HG03175 (cell line): ENCODE results near the gene DCLRE1B.

Experiments
- ATAC-seq: cut with Tn5 transposase; IDR thresholded peaks from one replicate; pipeline ENCODE4 v1.9.1; 2021; ENCODE audit warnings: mild to moderate bottlenecking, moderate library complexity; ENCODE audit not compliant: unreplicated experiment

Gene DCLRE1B

GRCh38 chr1:113886417-113887401 lies 18.4 kb upstream of the DCLRE1B start:
- no peak for ATAC-seq

DNA sequence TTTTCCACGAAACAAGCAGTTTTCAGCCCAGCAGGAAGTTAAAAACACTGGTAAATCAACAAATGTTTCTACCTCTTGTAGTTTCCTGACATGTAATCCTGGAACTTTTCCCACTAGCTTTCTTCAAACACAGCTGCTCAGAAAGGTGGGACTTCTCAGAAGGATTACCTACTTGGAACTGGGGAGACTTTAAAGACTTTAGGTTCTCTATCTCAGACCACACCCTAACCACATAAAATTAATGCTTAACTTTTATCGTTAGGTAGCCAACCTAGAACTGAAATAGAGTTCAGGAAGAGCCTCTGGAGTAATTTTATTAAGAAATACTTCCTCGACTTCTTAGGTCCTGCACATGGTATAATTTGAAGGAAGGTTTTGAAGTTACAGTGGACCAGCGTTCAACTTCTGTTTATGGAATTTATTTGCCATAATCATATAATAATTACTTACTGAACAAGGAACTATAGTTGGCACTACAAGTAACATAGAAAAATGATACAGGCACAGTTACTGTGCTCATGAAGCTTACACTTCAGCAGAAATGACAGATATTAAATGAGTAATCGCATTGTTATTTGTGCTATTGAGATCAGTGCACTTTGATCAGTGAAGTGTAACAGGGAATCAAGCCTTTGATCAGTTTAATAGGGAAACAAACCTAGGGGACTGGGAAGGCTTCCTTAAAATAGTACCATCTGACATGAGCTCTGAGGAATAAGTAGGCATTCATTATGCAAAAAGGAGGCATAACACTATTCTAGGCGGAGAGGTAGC lies 17.5 kb upstream of the DCLRE1B start, which contains the start of gene BCL2L15:
Gene BCL2L15 (minus strand): TSS at position 180 of the 774 bp plus-strand sequence. CDS start 206 bp downstream, outside the sequence.
- ATAC-seq = peak; percentile 59

- ATAC-seq = no peak
Measured at GRCh38 chr1:113890816-113891215, 14.3 kb upstream of the DCLRE1B start.

DNA sequence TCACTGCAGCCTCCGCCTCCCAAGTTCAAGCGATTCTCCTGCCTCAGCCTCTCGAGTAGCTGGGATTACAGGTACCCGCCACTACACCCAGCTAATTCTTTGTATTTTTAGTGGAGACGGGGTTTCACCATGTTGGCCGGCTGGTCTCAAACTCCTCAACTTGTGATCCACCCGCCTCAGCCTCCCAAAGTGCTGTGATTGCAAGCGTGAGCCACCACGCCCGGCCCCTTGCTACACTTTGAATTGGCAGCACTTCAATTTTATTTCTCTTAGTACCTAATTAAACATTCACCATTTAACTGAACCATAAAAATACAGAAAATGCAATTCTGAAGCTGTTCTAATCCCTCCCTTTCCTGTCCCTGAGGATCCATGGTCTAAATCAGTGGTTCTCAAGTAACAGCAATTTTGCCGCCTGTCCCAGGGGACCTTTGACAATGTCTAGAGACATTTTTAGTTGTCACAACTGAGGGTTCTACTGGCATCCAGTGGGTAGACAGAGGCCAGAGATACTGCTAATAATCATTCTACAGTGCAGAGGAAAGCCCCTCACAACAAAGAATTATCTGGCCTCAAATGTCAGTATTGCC lies 13.4 kb upstream of the DCLRE1B start:
- ATAC-seq = no peak

GRCh38 chr1:113893267-113893666 lies 11.9 kb upstream of the DCLRE1B start:
- ATAC-seq = no peak

DNA sequence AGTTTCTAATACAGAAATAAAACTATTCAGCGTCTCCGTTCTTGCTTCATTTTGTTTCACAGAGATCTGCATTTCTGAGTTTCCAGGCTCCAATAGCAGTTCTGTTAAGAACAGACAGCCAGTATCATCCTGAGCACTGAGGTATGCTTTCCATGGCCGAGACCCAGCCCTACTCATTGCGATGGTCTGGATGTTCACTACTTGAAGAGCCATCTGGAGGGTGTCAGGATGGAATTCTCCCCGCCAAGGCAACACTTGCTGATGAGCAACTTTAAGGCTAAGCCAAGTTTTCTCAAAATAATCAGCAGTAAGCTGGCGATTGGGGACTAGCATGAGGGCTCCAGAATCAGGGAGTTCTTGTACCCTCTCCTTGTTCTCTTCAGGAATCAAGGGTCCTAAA lies 10.0 kb upstream of the DCLRE1B start:
- ATAC-seq = no peak

GRCh38 chr1:113895961-113896360 lies 9.2 kb upstream of the DCLRE1B start:
- no peak for ATAC-seq

DNA sequence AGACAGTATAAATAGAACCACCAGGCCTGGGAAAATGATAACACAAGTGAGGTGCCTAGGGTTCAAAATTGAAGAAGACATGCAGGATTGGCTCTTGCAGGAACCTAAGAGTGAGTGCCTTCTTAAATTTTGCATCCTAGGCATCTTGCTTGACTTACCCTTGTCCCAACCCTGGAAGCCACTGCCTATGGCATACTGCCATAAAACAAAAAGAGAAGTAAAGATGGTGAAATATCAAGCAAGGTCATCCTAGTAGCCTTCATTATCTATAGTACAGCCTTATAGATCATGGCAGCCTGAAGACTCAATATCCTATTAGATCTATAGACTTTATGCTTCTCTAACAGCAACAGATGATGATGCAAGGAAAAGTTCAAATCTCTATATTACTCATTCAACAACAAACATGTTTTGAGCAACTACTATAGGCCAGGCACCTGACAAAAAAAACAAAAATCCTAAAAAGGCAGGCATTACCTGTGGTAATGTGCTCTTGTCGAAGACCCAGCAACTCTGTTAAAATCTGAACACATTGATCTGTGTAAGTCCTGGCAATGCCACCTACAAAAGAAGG lies 6.8 kb upstream of the DCLRE1B start:
- ATAC-seq = no peak

- no peak for ATAC-seq
Measured at GRCh38 chr1:113899111-113899510, 6.0 kb upstream of the DCLRE1B start.

GRCh38 chr1:113901191-113901590 lies 3.9 kb upstream of the DCLRE1B start:
- no peak for ATAC-seq

DNA sequence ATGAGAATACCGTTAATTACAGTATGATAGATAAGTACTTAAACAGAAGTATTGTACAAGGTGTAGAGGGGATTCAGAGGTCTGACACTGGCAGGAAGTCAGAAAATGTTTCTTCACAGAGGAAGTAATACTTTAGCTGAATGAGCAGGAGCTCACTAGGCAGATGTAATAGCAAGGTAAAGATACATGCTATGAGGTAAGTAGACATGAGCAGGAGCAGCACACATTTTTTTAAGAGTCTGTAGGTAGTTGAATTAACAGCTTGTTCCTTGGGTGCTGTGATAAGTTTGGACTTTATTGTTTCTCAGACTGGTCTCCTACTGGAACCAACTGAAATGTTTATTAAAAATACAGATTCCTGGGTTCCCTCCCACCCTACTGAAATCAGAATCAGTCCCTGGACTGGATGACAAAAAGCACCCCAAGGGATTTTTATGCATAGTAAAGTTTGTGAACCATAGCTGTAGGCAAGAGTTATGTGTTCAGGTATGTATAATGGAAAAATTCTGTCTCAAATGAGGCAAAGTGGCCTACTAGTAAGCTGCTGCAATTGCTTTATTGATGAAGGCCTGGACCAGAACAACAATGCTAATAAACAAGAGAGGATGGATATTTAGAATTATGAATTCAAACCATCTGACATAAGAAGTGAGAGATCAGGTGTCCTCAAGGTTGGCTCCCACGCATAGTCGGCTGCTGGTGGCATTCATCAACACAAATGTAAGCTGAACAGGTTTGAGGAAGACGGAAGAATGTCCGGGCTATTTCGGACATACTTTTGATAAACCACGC lies 1.4 kb upstream of the DCLRE1B start:
- ATAC-seq = no peak

DNA sequence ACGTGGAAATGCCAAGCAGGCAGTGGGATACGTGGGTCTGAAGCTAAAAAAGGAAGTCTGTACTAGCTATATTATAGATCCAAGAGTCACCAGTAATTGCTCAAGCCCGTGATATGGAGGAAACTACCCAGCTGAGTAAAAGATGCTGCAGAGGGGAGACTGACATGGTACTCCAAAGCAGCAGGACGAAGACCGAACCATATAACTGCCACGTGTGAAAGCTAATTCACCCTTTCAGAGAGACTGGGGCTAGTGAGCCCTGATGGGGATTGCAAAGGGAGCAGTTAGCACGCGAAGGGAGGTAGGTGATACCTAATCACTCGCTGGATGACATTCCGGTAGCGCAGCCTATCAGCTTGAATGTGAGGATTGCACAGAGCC lies 843 bp upstream of the DCLRE1B start:
- ATAC-seq = peak; percentile 28

DNA sequence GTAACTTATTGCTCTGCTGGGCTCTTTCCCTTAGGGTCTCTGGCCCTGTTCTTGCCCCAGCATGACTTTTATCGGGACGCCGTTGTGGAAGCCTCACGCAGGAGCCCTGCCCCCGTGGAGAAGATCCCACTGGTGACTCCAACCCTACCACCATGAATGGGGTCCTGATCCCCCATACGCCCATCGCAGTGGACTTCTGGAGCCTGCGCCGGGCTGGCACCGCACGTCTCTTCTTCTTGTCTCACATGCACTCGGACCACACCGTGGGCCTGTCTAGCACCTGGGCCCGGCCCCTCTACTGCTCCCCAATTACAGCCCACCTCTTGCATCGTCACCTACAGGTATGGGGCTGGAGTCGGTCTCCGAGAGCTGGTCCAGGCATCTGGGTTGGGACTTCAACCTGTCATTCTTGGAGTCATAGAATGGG lies 322 bp downstream of the DCLRE1B start:
- no peak for ATAC-seq

GRCh38 chr1:113912594-113913311 lies 7.6 kb downstream of the DCLRE1B start:
- ATAC-seq = no peak

DNA sequence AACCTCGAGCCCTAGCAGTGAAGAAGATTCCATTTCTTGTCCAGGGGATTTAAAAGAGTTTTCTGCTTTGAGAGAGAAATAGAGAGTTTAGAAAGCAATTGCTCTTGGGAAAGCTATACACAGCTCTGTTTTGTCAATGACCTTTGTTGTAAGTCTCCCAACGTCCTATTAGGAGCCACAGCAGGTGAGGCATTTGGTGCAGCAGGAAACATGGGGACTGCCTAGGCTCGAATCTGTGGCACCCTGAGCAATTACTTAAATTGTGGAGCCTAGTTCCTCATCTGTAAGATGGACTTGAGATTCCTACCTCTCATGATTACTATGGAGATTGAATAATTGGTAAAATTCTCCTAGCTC lies 8.2 kb downstream of the DCLRE1B start:
- ATAC-seq = no peak

DNA sequence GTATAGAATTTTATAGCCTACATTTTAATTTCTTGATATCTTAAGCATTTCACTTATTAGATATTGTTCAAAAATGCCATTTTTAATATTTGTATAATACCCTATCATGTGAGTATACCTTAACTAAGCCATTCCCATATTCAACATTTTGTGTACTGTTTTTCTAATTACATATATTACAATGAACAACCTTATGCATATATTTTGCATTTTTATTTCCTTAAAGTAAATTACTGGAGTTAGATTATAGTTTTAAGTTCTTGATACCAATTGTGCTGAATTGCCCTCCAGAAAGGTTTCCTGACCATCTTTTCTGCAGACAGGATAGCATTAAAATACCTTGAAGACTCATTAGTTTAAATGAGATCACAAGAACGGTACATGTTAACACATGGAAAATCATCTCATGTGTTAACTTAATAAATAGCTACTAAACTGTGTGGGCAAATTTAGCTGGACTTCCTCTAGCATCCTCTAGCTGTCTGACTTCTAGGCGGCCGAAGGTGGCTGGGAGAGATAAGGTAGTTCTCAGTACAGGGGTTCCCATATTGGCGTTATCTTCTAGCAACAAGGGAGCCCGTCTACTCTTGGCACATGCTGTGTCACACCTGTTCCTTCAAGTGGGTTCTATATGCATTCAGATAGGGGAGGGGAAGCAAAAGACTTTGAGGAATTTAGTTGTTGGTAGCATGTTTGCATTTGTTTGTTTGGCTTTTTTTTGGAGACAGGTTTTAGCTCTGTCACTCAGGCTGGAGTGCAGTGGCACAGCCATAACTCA lies 8.9 kb downstream of the DCLRE1B start:
- ATAC-seq = no peak

- no peak for ATAC-seq
Measured at GRCh38 chr1:113916974-113917373, 11.8 kb downstream of the DCLRE1B start.

DNA sequence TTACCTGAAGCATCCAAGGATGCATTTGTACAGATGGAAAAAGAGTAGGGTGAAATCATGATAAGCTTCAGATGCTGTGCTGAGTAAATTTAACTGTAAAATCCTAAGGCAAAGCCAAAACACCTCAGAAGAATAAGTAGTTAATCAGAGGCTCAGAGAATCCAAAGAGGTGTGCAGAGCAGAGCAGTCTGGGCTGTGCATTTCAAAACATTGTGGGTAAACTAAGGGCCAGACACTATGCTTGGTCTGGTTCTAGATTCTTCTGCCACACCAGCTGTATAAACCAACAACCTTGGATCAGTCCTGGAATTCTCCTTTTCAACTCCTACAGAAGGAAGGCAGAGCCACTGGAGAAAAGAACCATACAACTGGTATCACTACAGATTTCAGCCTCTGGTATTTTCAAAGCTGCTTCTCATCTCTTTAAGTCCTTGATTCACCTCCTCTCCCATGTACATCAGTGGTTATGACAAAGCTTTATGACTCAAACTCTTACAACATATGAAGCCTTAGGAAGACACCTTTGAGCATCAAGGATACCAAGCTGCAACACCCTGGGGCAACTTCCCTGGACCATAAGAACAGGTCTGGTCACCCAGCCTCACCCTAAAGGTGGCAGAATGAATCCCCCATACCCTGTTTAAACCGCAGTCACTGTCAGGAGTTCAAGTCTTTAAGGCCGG lies 12.4 kb downstream of the DCLRE1B start:
- ATAC-seq = no peak
